GM21717 (cell line): Measurements from ENCODE around the gene DENND4B.

Experiments
- ATAC-seq: cut with Tn5 transposase; IDR thresholded peaks from one replicate; pipeline ENCODE4 v1.9.1; 2021; ENCODE audit warnings: mild to moderate bottlenecking, moderate library complexity; ENCODE audit not compliant: unreplicated experiment

DENND4B gene

DNA sequence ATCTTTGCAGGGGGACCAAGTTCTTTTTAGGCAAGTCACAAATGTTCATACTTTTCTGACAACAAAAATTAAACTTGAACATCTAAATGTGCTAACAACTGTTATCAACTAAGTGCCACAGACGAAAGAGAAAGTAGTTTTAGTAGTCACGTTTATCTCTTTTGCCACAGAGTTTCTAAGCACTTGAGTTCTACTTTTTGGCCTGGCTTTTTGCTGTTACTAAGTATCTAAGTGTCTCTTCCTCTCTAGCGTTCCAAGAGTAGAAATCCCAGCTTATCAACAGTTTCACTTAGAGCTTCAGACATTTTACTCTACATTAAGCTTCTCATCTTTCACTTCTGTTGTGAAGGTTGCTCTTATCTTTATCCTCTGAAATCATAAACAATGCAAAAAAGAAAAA lies 58.0 kb downstream of the DENND4B start:
- no peak for ATAC-seq

DNA sequence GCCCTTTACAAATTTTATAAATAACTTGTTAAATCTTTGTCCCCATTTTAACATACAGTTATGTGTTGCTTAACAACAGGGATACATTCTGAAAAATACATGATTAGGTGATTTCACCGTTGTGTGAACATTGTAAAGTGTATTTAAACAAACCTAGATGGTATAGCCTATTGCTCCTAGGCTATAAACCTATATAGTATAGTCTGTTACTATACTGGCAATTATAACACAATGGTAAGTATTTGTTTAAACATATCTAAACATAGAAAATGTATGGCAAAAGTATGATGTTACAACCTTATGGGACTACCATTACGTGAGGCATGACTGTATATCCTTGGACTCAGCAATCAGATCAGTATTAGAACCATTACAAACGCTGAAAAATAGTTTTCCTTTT lies 60.4 kb downstream of the DENND4B start:
- ATAC-seq = no peak

DNA sequence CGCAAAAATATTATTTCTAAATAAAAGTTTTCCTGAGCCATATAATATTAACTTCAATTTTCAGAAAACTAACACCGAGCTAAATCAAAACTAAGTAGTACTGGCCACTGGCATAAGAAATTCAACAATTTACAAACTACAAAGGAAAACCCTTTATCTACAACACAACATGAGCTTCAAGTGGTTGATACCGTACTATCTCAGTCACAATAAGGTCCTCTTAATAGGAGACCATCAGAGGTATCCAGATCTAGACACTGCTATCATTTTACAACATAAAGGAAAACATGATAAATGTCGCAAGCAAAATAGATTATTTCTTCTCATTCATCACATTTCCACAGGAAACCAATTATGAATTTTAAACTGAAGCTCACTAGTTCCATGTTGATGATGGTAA lies 63.3 kb downstream of the DENND4B start:
- no peak for ATAC-seq

- ATAC-seq = no peak
Measured at GRCh38 chr1:153882296-153882912, 64.1 kb downstream of the DENND4B start.

- ATAC-seq = no peak
Measured at GRCh38 chr1:153881751-153882150, 64.8 kb downstream of the DENND4B start.

- no peak for ATAC-seq
Measured at GRCh38 chr1:153880962-153881361, 65.6 kb downstream of the DENND4B start.

DNA sequence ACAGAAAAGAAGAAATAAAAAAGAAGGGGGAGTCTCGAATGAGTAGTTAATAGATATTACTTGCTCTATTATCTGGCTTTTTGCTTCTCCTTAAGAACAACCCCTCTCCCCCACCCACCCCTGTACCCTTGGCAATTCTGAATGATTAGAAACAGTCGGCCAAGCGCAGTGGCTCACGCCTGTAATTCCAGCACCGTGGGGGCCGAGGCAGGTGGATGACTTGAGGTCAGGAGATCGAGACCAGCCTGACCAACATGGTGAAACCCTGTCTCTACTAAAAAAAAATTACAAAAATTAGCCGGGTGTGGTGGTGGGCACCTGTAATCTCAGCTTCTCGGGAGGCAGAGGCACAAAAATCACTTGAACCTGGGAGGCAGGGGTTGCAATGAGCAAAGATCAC lies 66.5 kb downstream of the DENND4B start:
- no peak for ATAC-seq
